ENCODE results near the gene MALAT1.

DNA sequence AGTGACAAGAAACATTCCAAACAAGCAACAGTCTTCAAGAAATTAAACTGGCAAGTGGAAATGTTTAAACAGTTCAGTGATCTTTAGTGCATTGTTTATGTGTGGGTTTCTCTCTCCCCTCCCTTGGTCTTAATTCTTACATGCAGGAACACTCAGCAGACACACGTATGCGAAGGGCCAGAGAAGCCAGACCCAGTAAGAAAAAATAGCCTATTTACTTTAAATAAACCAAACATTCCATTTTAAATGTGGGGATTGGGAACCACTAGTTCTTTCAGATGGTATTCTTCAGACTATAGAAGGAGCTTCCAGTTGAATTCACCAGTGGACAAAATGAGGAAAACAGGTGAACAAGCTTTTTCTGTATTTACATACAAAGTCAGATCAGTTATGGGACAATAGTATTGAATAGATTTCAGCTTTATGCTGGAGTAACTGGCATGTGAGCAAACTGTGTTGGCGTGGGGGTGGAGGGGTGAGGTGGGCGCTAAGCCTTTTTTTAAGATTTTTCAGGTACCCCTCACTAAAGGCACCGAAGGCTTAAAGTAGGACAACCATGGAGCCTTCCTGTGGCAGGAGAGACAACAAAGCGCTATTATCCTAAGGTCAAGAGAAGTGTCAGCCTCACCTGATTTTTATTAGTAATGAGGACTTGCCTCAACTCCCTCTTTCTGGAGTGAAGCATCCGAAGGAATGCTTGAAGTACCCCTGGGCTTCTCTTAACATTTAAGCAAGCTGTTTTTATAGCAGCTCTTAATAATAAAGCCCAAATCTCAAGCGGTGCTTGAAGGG lies 6.0 kb downstream of the MALAT1 start:
- TF ChIP-seq, protein P1, sequence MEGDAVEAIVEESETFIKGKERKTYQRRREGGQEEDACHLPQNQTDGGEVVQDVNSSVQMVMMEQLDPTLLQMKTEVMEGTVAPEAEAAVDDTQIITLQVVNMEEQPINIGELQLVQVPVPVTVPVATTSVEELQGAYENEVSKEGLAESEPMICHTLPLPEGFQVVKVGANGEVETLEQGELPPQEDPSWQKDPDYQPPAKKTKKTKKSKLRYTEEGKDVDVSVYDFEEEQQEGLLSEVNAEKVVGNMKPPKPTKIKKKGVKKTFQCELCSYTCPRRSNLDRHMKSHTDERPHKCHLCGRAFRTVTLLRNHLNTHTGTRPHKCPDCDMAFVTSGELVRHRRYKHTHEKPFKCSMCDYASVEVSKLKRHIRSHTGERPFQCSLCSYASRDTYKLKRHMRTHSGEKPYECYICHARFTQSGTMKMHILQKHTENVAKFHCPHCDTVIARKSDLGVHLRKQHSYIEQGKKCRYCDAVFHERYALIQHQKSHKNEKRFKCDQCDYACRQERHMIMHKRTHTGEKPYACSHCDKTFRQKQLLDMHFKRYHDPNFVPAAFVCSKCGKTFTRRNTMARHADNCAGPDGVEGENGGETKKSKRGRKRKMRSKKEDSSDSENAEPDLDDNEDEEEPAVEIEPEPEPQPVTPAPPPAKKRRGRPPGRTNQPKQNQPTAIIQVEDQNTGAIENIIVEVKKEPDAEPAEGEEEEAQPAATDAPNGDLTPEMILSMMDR (IDR thresholded peaks at IDR 0.05), result no peak
- TF ChIP-seq EZH2 (IDR thresholded peaks at IDR 0.05; ENCODE audit: borderline replicate concordance, insufficient read depth, low read depth, low read length, poor library complexity, severe bottlenecking), result no peak
